ENCODE results near the gene TARP.

TARP gene

GRCh38 chr7:38217672-38218071 lies 55.8 kb downstream of the TARP start:
- DNase-seq (ENCODE audit: low read depth, low spot score), result no peak

GRCh38 chr7:38215735-38216670 lies 57.4 kb downstream of the TARP start:
- DNase-seq (ENCODE audit: low read depth, low spot score), result peak; percentile 55

- no peak for DNase-seq (ENCODE audit: low read depth, low spot score)
These were observed 58.3 kb downstream of the TARP start for GRCh38 chr7:38215115-38215514.

- no peak for DNase-seq (ENCODE audit: low read depth, low spot score)
These were observed 61.5 kb downstream of the TARP start for GRCh38 chr7:38211940-38212339.

GRCh38 chr7:38211486-38211885 lies 62.0 kb downstream of the TARP start:
- no peak for DNase-seq (ENCODE audit: low read depth, low spot score)

All from activated CD4-positive, CD25-positive, alpha-beta regulatory T cell treated with anti-CD3 and anti-CD28 coated beads, Interleukin-2, amount 50 U/mL, for 16 hours (primary cell).